GM23338 (cell line): ENCODE measurements around the gene STPG2. TPM values are rescaled to one million over a fixed set of nuclear protein-coding genes. Genes with fewer than 3 reads are reported as not detected.

ENCODE experiments used
- ATAC-seq: fragments of 200-7000 bp; cut with Tn5 transposase; 3 replicates; pipeline ENCODE4 v1.9.1; 2020
- DNase-seq: peaks from one replicate; pipeline ENCODE4 v3.0.0-alpha.2; 2015; ENCODE audit warnings: low spot score
- H2AFZ ChIP-seq: fragments of 200-600 bp; sonication (generic); 2 replicates; pipeline ENCODE4 v1.8.0; 2016; ENCODE audit warnings: antibody characterized with exemption, mild to moderate bottlenecking, moderate library complexity
- H3F3A ChIP-seq: fragments of 200-600 bp; sonication (generic); replicated peaks from 2 replicates; pipeline ENCODE4 v1.8.0; 2017; ENCODE audit warnings: antibody characterized with exemption, mixed run types, low read depth
- H3K27ac ChIP-seq: fragments of 200-600 bp; sonication (generic); 2 replicates; pipeline ENCODE4 v1.6.1; 2016; ENCODE audit warnings: low read depth
- H3K27me3 ChIP-seq: fragments of 200-600 bp; sonication (generic); 2 replicates; pipeline ENCODE4 v1.8.0; 2016; ENCODE audit warnings: mild to moderate bottlenecking, mixed run types, moderate library complexity; ENCODE audit not compliant: insufficient read depth
- H3K36me3 ChIP-seq: fragments of 200-600 bp; sonication (generic); 2 replicates; pipeline ENCODE4 v1.8.0; 2016; ENCODE audit warnings: mild to moderate bottlenecking; ENCODE audit not compliant: insufficient read depth
- H3K4me1 ChIP-seq: fragments of 200-600 bp; sonication (generic); 2 replicates; pipeline ENCODE4 v1.8.0; 2016; ENCODE audit warnings: mild to moderate bottlenecking, moderate library complexity; ENCODE audit not compliant: insufficient read depth
- H3K4me2 ChIP-seq: fragments of 200-600 bp; sonication (generic); 2 replicates; pipeline ENCODE4 v1.7.1; 2017; ENCODE audit warnings: mixed run types
- H3K4me3 ChIP-seq: fragments of 200-600 bp; sonication (generic); 2 replicates; pipeline ENCODE4 v1.6.1; 2016; ENCODE audit warnings: mixed run types
- H3K79me2 ChIP-seq: fragments of 200-600 bp; sonication (generic); replicated peaks from 2 replicates; pipeline ENCODE4 v1.8.0; 2017; ENCODE audit warnings: mild to moderate bottlenecking; ENCODE audit not compliant: insufficient read depth
- H3K9me2 ChIP-seq: fragments of 200-600 bp; sonication (generic); 2 replicates; pipeline ENCODE4 v1.8.0; 2017; ENCODE audit not compliant: insufficient read depth
- H4K20me1 ChIP-seq: fragments of 200-600 bp; sonication (generic); replicated peaks from 2 replicates; pipeline ENCODE4 v1.8.0; 2017; ENCODE audit warnings: mild to moderate bottlenecking; ENCODE audit not compliant: insufficient read depth
- H3K27ac Mint-ChIP-seq: 2 replicates; pipeline ENCODE4 v1.8.0; 2020; ENCODE audit warnings: inconsistent platforms, mild to moderate bottlenecking, moderate library complexity, mixed read lengths
- H3K27me3 Mint-ChIP-seq: 3 replicates; pipeline ENCODE4 v1.8.0; 2022; ENCODE audit warnings: low read depth, mild to moderate bottlenecking, moderate library complexity, mixed read lengths, inconsistent platforms; ENCODE audit not compliant: insufficient read depth, poor library complexity
- H3K36me3 Mint-ChIP-seq: 3 replicates; pipeline ENCODE4 v1.8.0; 2021; ENCODE audit warnings: low read depth, mild to moderate bottlenecking, inconsistent platforms, moderate library complexity, mixed read lengths
- H3K4me1 Mint-ChIP-seq: 3 replicates; pipeline ENCODE4 v1.8.0; 2020; ENCODE audit warnings: mild to moderate bottlenecking, inconsistent platforms, mixed read lengths
- H3K4me3 Mint-ChIP-seq: 3 replicates; pipeline ENCODE4 v1.8.0; 2021; ENCODE audit warnings: moderate library complexity, mild to moderate bottlenecking, inconsistent platforms, mixed read lengths
- H3K9me3 Mint-ChIP-seq: 3 replicates; pipeline ENCODE4 v1.8.0; 2020; ENCODE audit warnings: moderate library complexity, mild to moderate bottlenecking, inconsistent platforms, mixed read lengths
- CREB1 ChIP-seq: fragments of 250-450 bp; sonication (Bioruptor Pico); IDR thresholded peaks from 2 replicates; pipeline ENCODE4 v1.5.0; 2020; ENCODE audit warnings: low read depth, mild to moderate bottlenecking, moderate library complexity
- EZH2 ChIP-seq: fragments of 200-600 bp; sonication (generic); IDR thresholded peaks from one replicate; pipeline ENCODE4 v1.8.0; 2017; ENCODE audit warnings: antibody characterized with exemption, mild to moderate bottlenecking, low read depth; ENCODE audit not compliant: unreplicated experiment
- EZH2phosphoT487 ChIP-seq: fragments of 200-600 bp; sonication (generic); IDR thresholded peaks from one replicate; pipeline ENCODE4 v1.8.1; 2018; ENCODE audit warnings: antibody characterized with exemption; ENCODE audit not compliant: unreplicated experiment
- NANOG ChIP-seq: IDR thresholded peaks from 2 replicates; pipeline ENCODE4 v1.6.1; 2016; ENCODE audit warnings: antibody characterized with exemption, borderline replicate concordance
- POLR2AphosphoS5 ChIP-seq: IDR thresholded peaks from 2 replicates; pipeline ENCODE4 v1.6.1; 2016; ENCODE audit warnings: antibody characterized with exemption, low read depth
- STAT1 ChIP-seq: IDR thresholded peaks from one replicate; pipeline ENCODE4 v1.6.1; 2016; ENCODE audit warnings: antibody characterized with exemption; ENCODE audit not compliant: unreplicated experiment
- ZNF114 ChIP-seq: fragments of 250-450 bp; sonication (Bioruptor Pico); IDR thresholded peaks from 2 replicates; pipeline ENCODE4 v1.5.0; 2020; ENCODE audit warnings: mild to moderate bottlenecking, moderate library complexity
- ZNF331 ChIP-seq: fragments of 250-450 bp; sonication (Bioruptor Pico); IDR thresholded peaks from 2 replicates; pipeline ENCODE4 v1.5.0; 2020; ENCODE audit warnings: low read depth, mild to moderate bottlenecking, moderate library complexity
- polyA plus RNA-seq: library from polyadenylated mRNA; unstranded; fragments of >200 nt; fragmentation: Nextera tagmentation; extraction: Ambion mirVana; gene quantifications from 2 replicates; pipeline ENCODE4 v1.2.1, GENCODE V29; 2016
- total RNA-seq: library from RNA; depleted of rRNA; stranded (reverse); fragments of >200 nt; shearing (Covaris generic); gene quantifications from 2 replicates; pipeline ENCODE4 v1.2.3, GENCODE V29; 2014
- TF ChIP-seq, protein P1 (sequence below), 2 experiments: fragments of 200-600 bp in 1 of 2; sonication (generic) in 1 of 2; conservative IDR thresholded peaks; 2 replicates each; pipeline versions ENCODE4 v1.5.1 to v1.6.1; 2016 to 2017; ENCODE audit warnings: antibody characterized with exemption in 2 of 2, low read depth in 2 of 2, mild to moderate bottlenecking in 2 of 2, moderate library complexity in 1 of 2
- TF ChIP-seq, protein P2 (sequence below): fragments of 250-450 bp; sonication (Bioruptor Pico); IDR thresholded peaks from 2 replicates; pipeline ENCODE4 v1.5.0; 2020; ENCODE audit warnings: mild to moderate bottlenecking, moderate library complexity
- TF ChIP-seq, protein P3 (sequence below): IDR thresholded peaks from 2 replicates; pipeline ENCODE4 v1.6.1; 2016; ENCODE audit warnings: antibody characterized with exemption

Gene STPG2
- total and polyA plus RNA-seq, 2 experiments from 2014 or later: 0.17 to 0.32 TPM

DNA sequence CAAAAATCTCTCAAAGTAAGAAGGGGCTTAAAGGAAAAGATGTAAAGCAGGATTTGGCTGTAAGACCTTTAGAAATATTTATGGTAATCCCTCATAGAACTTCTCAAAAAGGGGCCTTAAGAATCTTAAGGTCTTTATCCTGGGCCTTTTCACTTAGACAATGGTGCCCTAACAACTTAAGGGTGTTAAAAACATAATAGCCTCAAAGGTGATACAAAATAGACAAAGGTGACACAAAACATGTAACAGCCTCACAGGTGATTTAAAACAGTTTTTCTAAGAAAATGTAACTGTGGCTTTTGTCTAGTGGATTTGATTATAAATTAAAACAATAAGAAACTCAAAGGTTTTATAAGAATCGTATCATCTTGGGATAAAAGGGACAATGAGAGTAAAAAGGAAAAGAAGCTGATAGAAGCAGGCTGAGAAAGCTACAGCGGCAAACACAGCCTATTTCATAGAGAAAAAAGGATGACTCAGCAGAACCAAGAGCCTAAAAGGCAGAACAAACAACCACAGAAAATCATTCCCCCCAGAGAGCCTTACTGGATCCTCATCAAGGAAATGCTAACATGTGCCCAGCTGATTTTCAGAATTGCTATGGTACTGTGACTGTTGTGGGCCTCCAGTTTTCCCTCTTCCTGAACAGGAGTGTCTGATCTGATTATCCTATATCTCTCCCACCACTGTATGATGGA is 164.3 kb downstream of the STPG2 start:
- Histone ChIP-seq H3K27me3 (no peaks in the 10 kb centered on the region), H3K9me2 (no peaks in the 10 kb centered on the region), H3K79me2 (no peaks in the 10 kb centered on the region), H3K36me3 (no peaks in the 10 kb centered on the region), H3K4me2 (no peak overlapping the region), H2AFZ (no peak overlapping the region), H3K4me1 (no peaks in the 10 kb centered on the region), H4K20me1 (no peaks in the 10 kb centered on the region), H3K4me3 (no peak overlapping the region), H3F3A (no peaks in the 10 kb centered on the region), H3K27ac (no peak overlapping the region)
- TF ChIP-seq NANOG (no peak), ZNF114 (CRISPR knock-in tag) (no peak), EZH2phosphoT487 (no peak), EZH2 (no peak), CREB1 (no peak), POLR2AphosphoS5 (no peak), STAT1 (no peak), ZNF331 (CRISPR knock-in tag) (no peak)
- TF ChIP-seq, protein P1, sequence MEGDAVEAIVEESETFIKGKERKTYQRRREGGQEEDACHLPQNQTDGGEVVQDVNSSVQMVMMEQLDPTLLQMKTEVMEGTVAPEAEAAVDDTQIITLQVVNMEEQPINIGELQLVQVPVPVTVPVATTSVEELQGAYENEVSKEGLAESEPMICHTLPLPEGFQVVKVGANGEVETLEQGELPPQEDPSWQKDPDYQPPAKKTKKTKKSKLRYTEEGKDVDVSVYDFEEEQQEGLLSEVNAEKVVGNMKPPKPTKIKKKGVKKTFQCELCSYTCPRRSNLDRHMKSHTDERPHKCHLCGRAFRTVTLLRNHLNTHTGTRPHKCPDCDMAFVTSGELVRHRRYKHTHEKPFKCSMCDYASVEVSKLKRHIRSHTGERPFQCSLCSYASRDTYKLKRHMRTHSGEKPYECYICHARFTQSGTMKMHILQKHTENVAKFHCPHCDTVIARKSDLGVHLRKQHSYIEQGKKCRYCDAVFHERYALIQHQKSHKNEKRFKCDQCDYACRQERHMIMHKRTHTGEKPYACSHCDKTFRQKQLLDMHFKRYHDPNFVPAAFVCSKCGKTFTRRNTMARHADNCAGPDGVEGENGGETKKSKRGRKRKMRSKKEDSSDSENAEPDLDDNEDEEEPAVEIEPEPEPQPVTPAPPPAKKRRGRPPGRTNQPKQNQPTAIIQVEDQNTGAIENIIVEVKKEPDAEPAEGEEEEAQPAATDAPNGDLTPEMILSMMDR (conservative IDR thresholded peaks at IDR 0.05; ENCODE audit: low read depth in 2 of 2): no peak
- TF ChIP-seq, protein P2, sequence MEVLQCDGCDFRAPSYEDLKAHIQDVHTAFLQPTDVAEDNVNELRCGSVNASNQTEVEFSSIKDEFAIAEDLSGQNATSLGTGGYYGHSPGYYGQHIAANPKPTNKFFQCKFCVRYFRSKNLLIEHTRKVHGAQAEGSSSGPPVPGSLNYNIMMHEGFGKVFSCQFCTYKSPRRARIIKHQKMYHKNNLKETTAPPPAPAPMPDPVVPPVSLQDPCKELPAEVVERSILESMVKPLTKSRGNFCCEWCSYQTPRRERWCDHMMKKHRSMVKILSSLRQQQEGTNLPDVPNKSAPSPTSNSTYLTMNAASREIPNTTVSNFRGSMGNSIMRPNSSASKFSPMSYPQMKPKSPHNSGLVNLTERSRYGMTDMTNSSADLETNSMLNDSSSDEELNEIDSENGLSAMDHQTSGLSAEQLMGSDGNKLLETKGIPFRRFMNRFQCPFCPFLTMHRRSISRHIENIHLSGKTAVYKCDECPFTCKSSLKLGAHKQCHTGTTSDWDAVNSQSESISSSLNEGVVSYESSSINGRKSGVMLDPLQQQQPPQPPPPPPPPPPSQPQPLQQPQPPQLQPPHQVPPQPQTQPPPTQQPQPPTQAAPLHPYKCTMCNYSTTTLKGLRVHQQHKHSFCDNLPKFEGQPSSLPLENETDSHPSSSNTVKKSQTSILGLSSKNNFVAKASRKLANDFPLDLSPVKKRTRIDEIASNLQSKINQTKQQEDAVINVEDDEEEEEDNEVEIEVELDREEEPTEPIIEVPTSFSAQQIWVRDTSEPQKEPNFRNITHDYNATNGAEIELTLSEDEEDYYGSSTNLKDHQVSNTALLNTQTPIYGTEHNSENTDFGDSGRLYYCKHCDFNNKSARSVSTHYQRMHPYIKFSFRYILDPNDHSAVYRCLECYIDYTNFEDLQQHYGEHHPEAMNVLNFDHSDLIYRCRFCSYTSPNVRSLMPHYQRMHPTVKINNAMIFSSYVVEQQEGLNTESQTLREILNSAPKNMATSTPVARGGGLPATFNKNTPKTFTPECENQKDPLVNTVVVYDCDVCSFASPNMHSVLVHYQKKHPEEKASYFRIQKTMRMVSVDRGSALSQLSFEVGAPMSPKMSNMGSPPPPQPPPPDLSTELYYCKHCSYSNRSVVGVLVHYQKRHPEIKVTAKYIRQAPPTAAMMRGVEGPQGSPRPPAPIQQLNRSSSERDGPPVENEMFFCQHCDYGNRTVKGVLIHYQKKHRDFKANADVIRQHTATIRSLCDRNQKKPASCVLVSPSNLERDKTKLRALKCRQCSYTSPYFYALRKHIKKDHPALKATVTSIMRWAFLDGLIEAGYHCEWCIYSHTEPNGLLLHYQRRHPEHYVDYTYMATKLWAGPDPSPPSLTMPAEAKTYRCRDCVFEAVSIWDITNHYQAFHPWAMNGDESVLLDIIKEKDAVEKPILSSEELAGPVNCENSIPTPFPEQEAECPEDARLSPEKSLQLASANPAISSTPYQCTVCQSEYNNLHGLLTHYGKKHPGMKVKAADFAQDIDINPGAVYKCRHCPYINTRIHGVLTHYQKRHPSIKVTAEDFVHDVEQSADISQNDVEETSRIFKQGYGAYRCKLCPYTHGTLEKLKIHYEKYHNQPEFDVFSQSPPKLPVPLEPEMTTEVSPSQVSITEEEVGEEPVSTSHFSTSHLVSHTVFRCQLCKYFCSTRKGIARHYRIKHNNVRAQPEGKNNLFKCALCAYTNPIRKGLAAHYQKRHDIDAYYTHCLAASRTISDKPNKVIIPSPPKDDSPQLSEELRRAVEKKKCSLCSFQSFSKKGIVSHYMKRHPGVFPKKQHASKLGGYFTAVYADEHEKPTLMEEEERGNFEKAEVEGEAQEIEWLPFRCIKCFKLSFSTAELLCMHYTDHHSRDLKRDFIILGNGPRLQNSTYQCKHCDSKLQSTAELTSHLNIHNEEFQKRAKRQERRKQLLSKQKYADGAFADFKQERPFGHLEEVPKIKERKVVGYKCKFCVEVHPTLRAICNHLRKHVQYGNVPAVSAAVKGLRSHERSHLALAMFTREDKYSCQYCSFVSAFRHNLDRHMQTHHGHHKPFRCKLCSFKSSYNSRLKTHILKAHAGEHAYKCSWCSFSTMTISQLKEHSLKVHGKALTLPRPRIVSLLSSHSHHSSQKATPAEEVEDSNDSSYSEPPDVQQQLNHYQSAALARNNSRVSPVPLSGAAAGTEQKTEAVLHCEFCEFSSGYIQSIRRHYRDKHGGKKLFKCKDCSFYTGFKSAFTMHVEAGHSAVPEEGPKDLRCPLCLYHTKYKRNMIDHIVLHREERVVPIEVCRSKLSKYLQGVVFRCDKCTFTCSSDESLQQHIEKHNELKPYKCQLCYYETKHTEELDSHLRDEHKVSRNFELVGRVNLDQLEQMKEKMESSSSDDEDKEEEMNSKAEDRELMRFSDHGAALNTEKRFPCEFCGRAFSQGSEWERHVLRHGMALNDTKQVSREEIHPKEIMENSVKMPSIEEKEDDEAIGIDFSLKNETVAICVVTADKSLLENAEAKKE (CRISPR knock-in tag): no peak
- TF ChIP-seq, protein P3, sequence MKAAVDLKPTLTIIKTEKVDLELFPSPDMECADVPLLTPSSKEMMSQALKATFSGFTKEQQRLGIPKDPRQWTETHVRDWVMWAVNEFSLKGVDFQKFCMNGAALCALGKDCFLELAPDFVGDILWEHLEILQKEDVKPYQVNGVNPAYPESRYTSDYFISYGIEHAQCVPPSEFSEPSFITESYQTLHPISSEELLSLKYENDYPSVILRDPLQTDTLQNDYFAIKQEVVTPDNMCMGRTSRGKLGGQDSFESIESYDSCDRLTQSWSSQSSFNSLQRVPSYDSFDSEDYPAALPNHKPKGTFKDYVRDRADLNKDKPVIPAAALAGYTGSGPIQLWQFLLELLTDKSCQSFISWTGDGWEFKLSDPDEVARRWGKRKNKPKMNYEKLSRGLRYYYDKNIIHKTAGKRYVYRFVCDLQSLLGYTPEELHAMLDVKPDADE: no peak
- no peak for DNase-seq
- H3K4me1 Mint-ChIP-seq: no peaks in the 10 kb centered on the region
- H3K27ac Mint-ChIP-seq: no peak overlapping the region
- H3K27me3 Mint-ChIP-seq: no peaks in the 10 kb centered on the region
- peaks cover 11% of the 10 kb centered on the region for H3K9me3 Mint-ChIP-seq
- no peak overlapping the region for H3K4me3 Mint-ChIP-seq
- H3K36me3 Mint-ChIP-seq: peaks cover 9% of the 10 kb centered on the region
- ATAC-seq: no peak
